Gastroesophageal sphincter (tissue), 3 donors: ENCODE measurements around the gene ZBTB3.

ENCODE experiments used
- CTCF ChIP-seq, 4 experiments: fragments of 200-600 bp in 2 of 4; fragments of 450-650 bp in 2 of 4; sonication (generic) in 1 of 4; IDR thresholded peaks; one replicate each; pipeline ENCODE4 v1.5.1; 2017 to 2019; ENCODE audit warnings: antibody characterized with exemption in 4 of 4, mild to moderate bottlenecking in 2 of 4, moderate library complexity in 2 of 4
- POLR2AphosphoS5 ChIP-seq: sonication (generic); formaldehyde crosslinking; IDR thresholded peaks from one replicate; pipeline ENCODE4 v1.6.1; 2017; ENCODE audit warnings: antibody characterized with exemption

GRCh38 chr11:62715150-62716130 lies 38.5 kb downstream of the ZBTB3 start:
- TF ChIP-seq CTCF (IDR thresholded peaks at IDR 0.05) (no peak), POLR2AphosphoS5 (no peak)
